Muscle of leg (tissue), 11 donors: ENCODE data around the gene TAS2R60. TPM values are rescaled to one million over a fixed set of nuclear protein-coding genes. Genes with fewer than 3 reads are reported as not detected.
"Not testable (repeated sequence)": the region's sequence is repeated elsewhere in the genome, so short reads cannot be mapped to it uniquely, and the experiment has no call there.

Source experiments
- DNase-seq: peaks from one replicate; pipeline ENCODE4 v3.0.0; 2013
- H3K27ac ChIP-seq: one replicate; pipeline ENCODE4 v1.5.1; 2013; ENCODE audit warnings: mild to moderate bottlenecking, low read length, control low read depth
- H3K27me3 ChIP-seq: one replicate; pipeline ENCODE4 v1.6.1; 2013; ENCODE audit warnings: low read length; ENCODE audit not compliant: control insufficient read depth, insufficient read depth
- H3K36me3 ChIP-seq: one replicate; pipeline ENCODE4 v1.6.1; 2013; ENCODE audit warnings: low read length; ENCODE audit not compliant: control insufficient read depth, insufficient read depth
- H3K4me1 ChIP-seq: one replicate; pipeline ENCODE4 v1.6.1; 2013; ENCODE audit warnings: low read length; ENCODE audit not compliant: control insufficient read depth, insufficient read depth
- H3K4me3 ChIP-seq: one replicate; pipeline ENCODE4 v1.5.1; 2013; ENCODE audit warnings: low read length, control low read depth
- H3K9me3 ChIP-seq: replicated peaks from 2 replicates; pipeline ENCODE4 v1.6.1; 2013; ENCODE audit warnings: low read depth, low read length; ENCODE audit not compliant: control insufficient read depth
- WGBS: methylation state at CpG from one replicate; pipeline ENCODE4 v1.1.5; 2013; ENCODE audit warnings: missing lambda C conversion rate; ENCODE audit not compliant: insufficient coverage; 5-methylcytosine and 5-hydroxymethylcytosine counted together
- polyA plus RNA-seq, 8 donors: library from polyadenylated mRNA; unstranded; fragments of 120-200 nt; gene quantifications; one replicate each; pipeline versions ENCODE4 v1.2.1 to v1.2.3, GENCODE V29; 2013; ENCODE audit warnings: inconsistent platforms in 1 of 8, low replicate concordance in 1 of 8; ENCODE audit not compliant: insufficient read length in 8 of 8, insufficient read depth in 1 of 8
- total RNA-seq: library from RNA; stranded (reverse); fragments of 120-200 nt; gene quantifications from one replicate; pipeline ENCODE4 v1.2.4, GENCODE V29; 2013

Gene TAS2R60
- total and polyA plus RNA-seq, 9 donors = not detected

DNA sequence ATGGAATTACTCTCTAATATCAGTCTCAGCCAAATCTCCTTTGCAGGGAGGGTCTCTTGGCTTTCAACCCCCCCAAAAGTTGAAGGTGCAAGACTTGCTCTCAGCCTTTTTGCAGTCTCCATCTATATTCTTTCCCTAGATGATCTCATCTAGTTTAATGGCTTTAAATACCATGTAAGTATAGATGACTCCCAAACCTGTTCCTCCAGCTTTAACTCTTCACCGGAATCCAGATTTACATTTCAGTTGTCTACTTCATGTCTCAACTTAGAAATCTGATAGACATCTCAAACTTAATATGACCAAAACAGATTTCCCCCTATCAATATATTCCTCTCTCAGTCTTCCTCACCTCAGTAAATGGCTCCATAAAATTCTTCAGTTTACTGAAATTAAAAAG lies 24.5 kb downstream of the TAS2R60 start:
- H3K36me3 ChIP-seq = no peaks in the 10 kb centered on the region
- no peak overlapping the region for H3K27ac ChIP-seq
- no CpG with 5 or more reads among the region's 1 CpG for WGBS
- no peak for DNase-seq
- no peaks in the 10 kb centered on the region for H3K27me3 ChIP-seq
- no peak overlapping the region for H3K4me3 ChIP-seq
- no peaks in the 10 kb centered on the region for H3K4me1 ChIP-seq
- no peaks in the 10 kb centered on the region for H3K9me3 ChIP-seq

DNA sequence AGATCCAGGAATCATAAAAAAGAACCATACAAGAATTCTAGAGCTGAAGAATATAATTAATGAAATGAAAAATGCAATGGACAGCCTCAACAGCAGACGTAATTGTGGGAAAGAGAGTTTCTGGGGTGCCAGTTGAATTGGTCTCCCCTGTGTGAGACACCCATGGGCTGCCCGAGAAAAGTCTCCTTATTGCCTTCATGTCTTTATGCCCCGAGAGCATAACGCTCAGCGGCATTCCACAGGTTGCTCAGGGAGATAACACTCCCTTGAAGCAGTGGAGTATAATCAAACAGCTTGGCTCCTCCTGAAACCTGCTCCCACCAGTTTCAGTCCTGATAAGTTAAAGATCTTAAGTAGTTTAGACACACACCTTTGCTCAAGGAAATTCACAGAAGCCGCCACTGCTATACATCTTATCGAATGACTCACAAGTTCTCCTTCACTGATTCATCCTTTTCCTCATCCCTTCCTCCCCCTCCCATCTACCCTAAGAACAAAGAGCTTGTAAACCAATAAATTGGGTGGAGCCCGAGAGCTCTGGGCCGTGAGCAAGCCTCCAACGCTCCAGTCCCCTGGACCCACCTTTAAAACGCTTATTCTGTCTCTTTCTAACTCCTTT lies 28.9 kb downstream of the TAS2R60 start:
- H3K4me1 ChIP-seq, DNase-seq, H3K27ac ChIP-seq, H3K27me3 ChIP-seq, H3K9me3 ChIP-seq, H3K36me3 ChIP-seq, H3K4me3 ChIP-seq: not testable (repeated sequence)
- 88% methylated on average over 5 of the region's 11 CpGs for WGBS

DNA sequence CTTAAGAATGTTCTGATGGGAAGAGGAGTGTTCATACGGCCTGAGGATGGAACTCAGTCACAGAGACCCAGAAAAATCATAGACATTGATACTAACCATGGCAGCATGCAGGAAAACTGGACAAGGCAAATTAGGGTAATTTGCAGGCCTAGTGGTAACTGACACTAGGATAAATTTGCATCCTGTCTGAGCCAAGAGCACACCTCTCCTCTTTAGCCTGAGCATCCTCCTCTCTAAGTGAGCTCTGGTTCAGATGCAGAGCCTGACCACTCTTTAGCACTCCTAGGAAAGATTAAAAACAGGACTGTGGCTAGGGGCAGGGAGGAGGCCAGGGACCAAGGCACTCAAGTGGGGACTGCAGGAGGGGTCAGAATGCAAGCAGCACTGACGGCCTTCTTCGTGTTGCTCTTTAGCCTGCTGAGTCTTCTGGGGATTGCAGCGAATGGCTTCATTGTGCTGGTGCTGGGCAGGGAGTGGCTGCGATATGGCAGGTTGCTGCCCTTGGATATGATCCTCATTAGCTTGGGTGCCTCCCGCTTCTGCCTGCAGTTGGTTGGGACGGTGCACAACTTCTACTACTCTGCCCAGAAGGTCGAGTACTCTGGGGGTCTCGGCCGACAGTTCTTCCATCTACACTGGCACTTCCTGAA lies 34.4 kb downstream of the TAS2R60 start, which contains the start of gene TAS2R41:
TAS2R41 (plus strand) TSS at position 373 of the 650 bp plus-strand sequence; CDS start at position 373, 0 bp downstream.
- no peak within 1 kb of the TSS for H3K27ac ChIP-seq
- no peaks in the 10 kb centered on the region for H3K9me3 ChIP-seq
- 72% methylated on average over 6 of the region's 10 CpGs for WGBS
- no peaks in the 10 kb centered on the region for H3K4me1 ChIP-seq
- no peaks in the 10 kb centered on the region for H3K36me3 ChIP-seq
- DNase-seq = no peak
- H3K4me3 ChIP-seq = no peak within 1 kb of the TSS
- no peaks in the 10 kb centered on the region for H3K27me3 ChIP-seq

DNA sequence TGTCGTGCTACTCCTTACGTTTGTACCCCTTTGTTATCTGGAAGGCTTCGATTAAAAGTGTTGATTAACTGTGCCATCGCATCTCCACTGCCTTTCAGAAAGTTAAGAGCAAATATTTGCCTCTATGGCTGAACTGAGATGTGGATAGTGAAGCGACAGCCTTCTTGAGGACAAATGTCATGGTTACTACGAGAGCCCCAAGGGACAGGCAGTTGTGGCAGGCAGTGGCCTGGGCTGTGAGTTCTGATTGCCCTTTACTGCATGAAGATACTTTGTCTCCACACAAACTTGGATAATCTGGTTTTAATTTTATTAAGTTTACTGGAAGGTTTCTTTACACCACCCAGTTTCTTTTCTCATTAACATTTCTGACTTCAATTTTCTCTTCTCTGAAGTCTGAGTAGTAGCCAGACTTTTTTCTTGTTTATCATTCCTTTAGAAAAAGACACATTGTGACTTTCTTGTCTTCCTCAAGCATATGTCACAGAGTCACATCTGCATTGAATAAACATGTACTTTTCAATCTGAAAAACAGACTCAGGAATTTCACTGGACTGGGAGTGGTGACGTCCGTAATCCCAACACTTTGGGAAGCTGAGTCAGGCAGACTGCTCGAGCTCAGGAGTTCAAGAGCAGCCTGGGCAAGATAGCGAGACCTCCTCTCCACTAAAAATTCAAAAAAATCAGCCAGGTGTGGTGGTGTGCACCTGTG lies 36.0 kb downstream of the TAS2R60 start:
- peak; percentile 50 for DNase-seq
- no peaks in the 10 kb centered on the region for H3K27me3 ChIP-seq
- H3K36me3 ChIP-seq = no peaks in the 10 kb centered on the region
- H3K9me3 ChIP-seq = no peaks in the 10 kb centered on the region
- peak overlapping the region; percentile 17 for H3K27ac ChIP-seq
- 75% methylated on average over 7 of the region's 10 CpGs for WGBS
- H3K4me1 ChIP-seq = no peaks in the 10 kb centered on the region
- no peak overlapping the region for H3K4me3 ChIP-seq

DNA sequence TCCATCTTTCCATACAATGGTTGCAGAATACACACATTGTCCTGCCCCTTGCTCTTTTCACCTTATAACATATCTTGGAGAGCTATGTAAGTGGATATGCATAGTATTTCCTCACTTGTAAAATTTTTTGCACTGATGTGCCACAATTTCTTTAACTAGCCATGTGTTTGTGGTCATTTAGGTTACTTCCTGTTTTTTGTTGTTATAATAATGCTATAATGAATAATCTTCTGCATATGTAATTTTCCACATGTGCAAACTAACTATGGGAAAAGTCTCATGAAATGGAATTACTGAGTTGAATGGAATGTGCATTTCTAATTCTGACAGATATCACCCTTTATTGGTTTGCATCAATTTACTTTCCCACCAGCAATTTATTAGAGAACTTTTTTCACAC lies 37.2 kb downstream of the TAS2R60 start:
- no peaks in the 10 kb centered on the region for H3K9me3 ChIP-seq
- no peak for DNase-seq
- H3K27ac ChIP-seq = no peak overlapping the region
- no peaks in the 10 kb centered on the region for H3K36me3 ChIP-seq
- H3K4me1 ChIP-seq = no peaks in the 10 kb centered on the region
- H3K4me3 ChIP-seq = no peak overlapping the region
- no peaks in the 10 kb centered on the region for H3K27me3 ChIP-seq

DNA sequence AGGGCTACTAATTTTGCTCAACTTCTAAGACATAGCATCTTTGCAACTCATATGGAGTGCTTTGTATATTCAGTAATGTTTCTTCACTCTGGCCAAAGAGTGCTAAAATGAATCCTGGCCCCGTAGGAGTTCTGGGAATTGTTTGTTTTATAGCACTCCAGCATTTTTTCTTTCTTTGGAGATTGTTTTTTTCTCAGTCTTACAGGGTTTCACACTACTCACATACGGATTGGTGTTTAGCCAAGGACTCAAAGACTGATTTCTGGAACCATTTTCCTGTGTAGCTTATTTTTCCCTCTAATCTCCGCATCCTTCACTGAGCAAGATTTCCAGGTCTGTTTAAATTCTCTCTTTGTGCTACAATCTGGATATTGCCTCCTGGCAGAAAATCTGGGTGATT lies 40.9 kb downstream of the TAS2R60 start:
- Histone ChIP-seq H3K4me1 (peaks cover 5% of the 10 kb centered on the region), H3K4me3 (no peak overlapping the region), H3K27me3 (no peaks in the 10 kb centered on the region), H3K27ac (peak overlapping the region; percentile 52), H3K36me3 (no peaks in the 10 kb centered on the region), H3K9me3 (no peaks in the 10 kb centered on the region)
- WGBS = no CpG with 5 or more reads among the region's 3 CpGs
- peak; percentile 93 for DNase-seq

DNA sequence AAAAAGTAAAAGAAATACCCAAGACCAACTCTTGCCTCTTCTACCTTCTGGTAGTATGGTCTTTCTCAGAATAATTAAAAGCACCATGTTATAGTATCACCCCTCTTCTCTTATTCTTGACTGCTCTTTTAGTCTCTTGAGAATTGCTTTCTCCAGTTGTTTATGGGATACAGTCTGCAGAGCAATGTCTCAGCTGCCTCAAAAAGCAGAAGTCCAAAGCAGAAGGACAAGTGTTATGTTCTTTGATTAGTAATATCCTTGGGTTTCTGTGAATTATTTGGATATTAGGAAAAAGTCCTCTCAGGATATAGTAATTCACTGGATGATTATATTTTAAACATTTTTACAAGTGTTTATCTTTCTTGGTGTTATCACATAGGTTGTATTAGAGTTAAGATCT lies 41.8 kb downstream of the TAS2R60 start:
- Histone ChIP-seq H3K27me3 (no peaks in the 10 kb centered on the region), H3K4me1 (peaks cover 5% of the 10 kb centered on the region), H3K27ac (no peak overlapping the region), H3K9me3 (no peaks in the 10 kb centered on the region), H3K36me3 (no peaks in the 10 kb centered on the region), H3K4me3 (no peak overlapping the region)
- DNase-seq = peak; percentile 44

DNA sequence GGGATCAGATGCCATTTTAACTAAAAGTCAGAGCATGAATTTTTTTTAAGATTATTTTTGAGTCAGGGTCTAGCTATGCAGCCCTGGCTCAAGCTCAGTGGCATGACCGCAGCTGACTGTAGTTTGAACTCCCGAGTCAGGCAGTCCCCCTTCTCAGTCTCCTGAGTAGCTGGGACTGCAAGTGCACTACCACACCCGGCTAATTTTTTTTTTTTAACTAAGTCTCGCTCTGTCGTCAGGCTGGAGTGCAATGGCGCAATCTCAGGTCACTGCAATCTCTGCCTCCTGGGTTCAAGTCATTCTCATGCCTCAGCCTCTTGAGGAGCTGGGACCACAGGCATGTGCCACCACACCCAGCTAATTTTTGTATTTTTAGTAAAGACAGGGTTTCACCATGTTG lies 42.2 kb downstream of the TAS2R60 start:
- H3K27me3 ChIP-seq = no peaks in the 10 kb centered on the region
- no peak overlapping the region for H3K4me3 ChIP-seq
- no peak for DNase-seq
- no peaks in the 10 kb centered on the region for H3K9me3 ChIP-seq
- H3K27ac ChIP-seq = no peak overlapping the region
- H3K36me3 ChIP-seq = no peaks in the 10 kb centered on the region
- H3K4me1 ChIP-seq = peaks cover 5% of the 10 kb centered on the region
- 71% methylated on average over 6 of the region's 6 CpGs for WGBS

DNA sequence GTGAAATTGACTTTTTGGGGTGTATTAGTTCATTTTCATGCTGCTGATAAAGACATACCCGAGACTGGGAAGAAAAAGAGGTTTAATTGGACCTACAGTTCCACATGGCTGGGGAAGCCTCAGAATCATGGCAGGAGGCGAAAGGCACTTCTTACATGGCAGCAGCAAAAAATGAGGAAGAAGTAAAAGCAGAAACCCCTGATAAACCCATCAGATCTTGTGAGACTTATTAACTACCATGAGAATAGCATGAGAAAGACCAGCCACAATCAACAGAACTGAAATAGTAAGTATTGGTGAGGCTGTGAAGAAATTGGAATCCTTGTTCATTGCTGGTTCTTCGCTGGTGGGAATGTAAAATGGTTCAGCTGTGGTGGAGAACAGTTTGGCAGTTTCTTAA lies 43.0 kb downstream of the TAS2R60 start:
- not testable (repeated sequence) for DNase-seq, H3K4me1 ChIP-seq, H3K4me3 ChIP-seq, H3K9me3 ChIP-seq, H3K27me3 ChIP-seq, H3K36me3 ChIP-seq, H3K27ac ChIP-seq
- WGBS = no CpG with 5 or more reads among the region's 3 CpGs

DNA sequence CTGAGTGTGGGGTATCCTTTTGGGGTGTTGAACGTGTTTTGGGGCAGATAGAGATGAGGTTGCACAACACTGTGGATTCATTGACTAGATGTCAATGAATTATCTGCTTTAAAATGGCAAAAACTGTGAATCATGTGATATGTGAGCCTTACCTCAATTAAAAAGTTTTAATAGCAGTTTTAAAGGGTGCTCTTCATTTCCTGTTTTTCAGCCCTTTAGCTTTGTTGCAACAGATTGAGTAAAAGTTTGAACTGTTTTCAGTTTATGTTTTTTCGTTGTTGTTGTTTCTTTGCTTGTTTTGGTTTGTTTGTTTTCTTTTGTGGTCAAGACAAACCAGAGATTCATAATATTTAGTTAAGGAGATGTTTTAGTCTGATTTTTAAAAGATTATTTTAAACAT lies 43.8 kb downstream of the TAS2R60 start:
- Histone ChIP-seq H3K27ac (peak overlapping the region; percentile 23), H3K4me3 (no peak overlapping the region), H3K36me3 (no peaks in the 10 kb centered on the region), H3K4me1 (peaks cover 5% of the 10 kb centered on the region), H3K9me3 (no peaks in the 10 kb centered on the region), H3K27me3 (no peaks in the 10 kb centered on the region)
- DNase-seq = no peak
- 80% methylated on average over 1 of the region's 2 CpGs for WGBS
